ENCODE results near the gene C3orf18.

C3orf18 gene

GRCh38 chr3:50567386-50568167, at the start of gene C3orf18:
Gene C3orf18 (minus strand): TSS chr3:50567747. CDS start chr3:50565699, 2,048 bp downstream.
- DNase-seq (ENCODE audit: low read depth in 2 of 2) = peak; percentile 96

GRCh38 chr3:50616770-50617095, 49.2 kb upstream of the C3orf18 start:
- peak; percentile 91 to 97 for DNase-seq (ENCODE audit: low read depth in 2 of 2)

GRCh38 chr3:50616003-50616769, 48.6 kb upstream of the C3orf18 start:
- DNase-seq (ENCODE audit: low read depth in 2 of 2) = peak in 1 of 2 donors; percentile 77

- DNase-seq (ENCODE audit: low read depth in 2 of 2) = no peak
These were observed 47.6 kb upstream of the C3orf18 start for GRCh38 chr3:50615190-50615589.

GRCh38 chr3:50612970-50613846, 45.7 kb upstream of the C3orf18 start:
- no peak for DNase-seq (ENCODE audit: low read depth in 2 of 2)

GRCh38 chr3:50612234-50612882, 44.8 kb upstream of the C3orf18 start:
- DNase-seq (ENCODE audit: low read depth in 2 of 2) = no peak

GRCh38 chr3:50611464-50612233, 44.1 kb upstream of the C3orf18 start, which contains the start of gene CISH:
Gene CISH (minus strand): TSS chr3:50611774. CDS start chr3:50611650, 124 bp downstream.
- DNase-seq (ENCODE audit: low read depth in 2 of 2) = peak; percentile 96 to 97

GRCh38 chr3:50610992-50611463, 43.5 kb upstream of the C3orf18 start:
- DNase-seq (ENCODE audit: low read depth in 2 of 2) = no peak

GRCh38 chr3:50610181-50610971, 42.8 kb upstream of the C3orf18 start:
- no peak for DNase-seq (ENCODE audit: low read depth in 2 of 2)

- DNase-seq (ENCODE audit: low read depth in 2 of 2) = no peak
These were observed 42.2 kb upstream of the C3orf18 start for GRCh38 chr3:50609763-50610085.

- DNase-seq (ENCODE audit: low read depth in 2 of 2) = no peak
These were observed 41.7 kb upstream of the C3orf18 start for GRCh38 chr3:50609071-50609762.

- no peak for DNase-seq (ENCODE audit: low read depth in 2 of 2)
These were observed 40.7 kb upstream of the C3orf18 start for GRCh38 chr3:50608278-50608677.

GRCh38 chr3:50607271-50608091, 39.9 kb upstream of the C3orf18 start:
- no peak for DNase-seq (ENCODE audit: low read depth in 2 of 2)

- no peak for DNase-seq (ENCODE audit: low read depth in 2 of 2)
These were observed 39.0 kb upstream of the C3orf18 start for GRCh38 chr3:50606596-50606995.

GRCh38 chr3:50605901-50606326, 38.4 kb upstream of the C3orf18 start:
- no peak for DNase-seq (ENCODE audit: low read depth in 2 of 2)

- DNase-seq (ENCODE audit: low read depth in 2 of 2) = no peak
These were observed 37.4 kb upstream of the C3orf18 start for GRCh38 chr3:50604628-50605588.

GRCh38 chr3:50604110-50604621, 36.6 kb upstream of the C3orf18 start:
- no peak for DNase-seq (ENCODE audit: low read depth in 2 of 2)

Measured in stimulated activated CD8-positive, alpha-beta memory T cell treated with anti-CD3 and anti-CD28 coated beads, Interleukin-2, amount 100 ng/mL, for 48 hours (primary cell).